Vagina (tissue), 2 donors: Measurements from ENCODE around the gene KDM4C.

Experiments used
- CTCF ChIP-seq, 3 experiments: fragments of 450-650 bp in 2 of 3; fragments of 200-600 bp in 1 of 3; sonication (generic) in 1 of 3; IDR thresholded peaks; one replicate each; pipeline ENCODE4 v1.5.1; 2017 to 2019; ENCODE audit warnings: antibody characterized with exemption in 3 of 3, mild to moderate bottlenecking in 2 of 3, moderate library complexity in 2 of 3
- POLR2A ChIP-seq, 2 donors: fragments of 450-650 bp; IDR thresholded peaks; one replicate each; pipeline ENCODE4 v1.6.1; 2017; ENCODE audit warnings: antibody characterized with exemption in 2 of 2, mild to moderate bottlenecking in 2 of 2, moderate library complexity in 2 of 2
- POLR2AphosphoS5 ChIP-seq, 2 donors: sonication (generic); formaldehyde crosslinking; IDR thresholded peaks; one replicate each; pipeline ENCODE4 v1.9.0; 2017; ENCODE audit warnings: antibody characterized with exemption in 2 of 2, mild to moderate bottlenecking in 2 of 2, low read depth in 1 of 2; ENCODE audit not compliant: insufficient read depth in 1 of 2

GRCh38 chr9:7009065-7009464 lies 251.3 kb downstream of the KDM4C start:
- TF ChIP-seq CTCF (IDR thresholded peaks at IDR 0.05), result no peak
- no peak for TF ChIP-seq POLR2A (IDR thresholded peaks at IDR 0.05)
- no peak for TF ChIP-seq POLR2AphosphoS5 (IDR thresholded peaks at IDR 0.05; ENCODE audit: insufficient read depth in 1 of 2, low read depth in 1 of 2)
